Muscle layer of duodenum (tissue), 2 donors: ENCODE measurements around the gene SPECC1.

Experiments used
- H3K27ac ChIP-seq: one replicate; pipeline ENCODE4 v1.7.0; 2013; ENCODE audit warnings: mild to moderate bottlenecking, low read length
- H3K27me3 ChIP-seq: one replicate; pipeline ENCODE4 v1.7.0; 2013; ENCODE audit warnings: low read depth, mild to moderate bottlenecking, control low read depth, low read length
- H3K36me3 ChIP-seq, 2 donors: one replicate each; pipeline ENCODE4 v1.7.0; 2013; ENCODE audit warnings: low read length in 2 of 2, control low read depth in 1 of 2, mild to moderate bottlenecking in 1 of 2; ENCODE audit not compliant: insufficient read depth in 2 of 2, control insufficient read depth in 1 of 2
- H3K4me1 ChIP-seq, 2 donors: one replicate each; pipeline ENCODE4 v1.7.0; 2013; ENCODE audit warnings: low read length in 2 of 2, mild to moderate bottlenecking in 2 of 2, control low read depth in 1 of 2, moderate library complexity in 1 of 2; ENCODE audit not compliant: insufficient read depth in 2 of 2, control insufficient read depth in 1 of 2
- H3K4me3 ChIP-seq, 2 donors: one replicate each; pipeline ENCODE4 v1.7.0; 2013; ENCODE audit warnings: low read length in 2 of 2, low read depth in 1 of 2, mild to moderate bottlenecking in 1 of 2
- H3K9me3 ChIP-seq, 2 donors: one replicate each; pipeline ENCODE4 v1.7.0; 2013; ENCODE audit warnings: low read length in 2 of 2, control low read depth in 1 of 2, mild to moderate bottlenecking in 1 of 2; ENCODE audit not compliant: control insufficient read depth in 1 of 2
- donor health status: healthy.

The SPECC1 gene

GRCh38 chr17:20045476-20045875, 36.3 kb downstream of the SPECC1 start:
- H3K4me1 ChIP-seq, result no peaks in the 10 kb centered on the region
- H3K27me3 ChIP-seq, result no peaks in the 10 kb centered on the region
- H3K27ac ChIP-seq, result no peak overlapping the region
- H3K9me3 ChIP-seq, result no peaks in the 10 kb centered on the region
- H3K36me3 ChIP-seq, result no peaks in the 10 kb centered on the region
- no peak overlapping the region for H3K4me3 ChIP-seq

- Histone ChIP-seq H3K9me3 (no peaks in the 10 kb centered on the region), H3K27me3 (no peaks in the 10 kb centered on the region), H3K4me1 (no peaks in the 10 kb centered on the region), H3K27ac (no peak overlapping the region), H3K4me3 (no peak overlapping the region), H3K36me3 (no peaks in the 10 kb centered on the region)
Observed at GRCh38 chr17:20046629-20047028, 37.5 kb downstream of the SPECC1 start.

- Histone ChIP-seq H3K36me3 (no peaks in the 10 kb centered on the region), H3K4me1 (no peaks in the 10 kb centered on the region)
Observed at GRCh38 chr17:20051624-20052023, 42.5 kb downstream of the SPECC1 start.

GRCh38 chr17:20053361-20053964, 44.3 kb downstream of the SPECC1 start:
- Histone ChIP-seq H3K36me3 (no peaks in the 10 kb centered on the region), H3K4me1 (no peaks in the 10 kb centered on the region), H3K9me3 (peaks cover 0 to 7% of the 10 kb centered on the region in 2 donors), H3K27me3 (no peaks in the 10 kb centered on the region), H3K27ac (no peak overlapping the region), H3K4me3 (no peak overlapping the region)

More at GRCh38 chr17:20051624-20052023, 42.5 kb downstream of the SPECC1 start:
- no peaks in the 10 kb centered on the region for H3K27me3 ChIP-seq
- no peak overlapping the region for H3K27ac ChIP-seq
- H3K9me3 ChIP-seq, result peaks cover 0 to 7% of the 10 kb centered on the region in 2 donors
- H3K4me3 ChIP-seq, result no peak overlapping the region

GRCh38 chr17:20059728-20060188, 50.6 kb downstream of the SPECC1 start:
- Histone ChIP-seq H3K36me3 (no peaks in the 10 kb centered on the region), H3K27ac (no peak overlapping the region)

GRCh38 chr17:20063665-20064648, 54.8 kb downstream of the SPECC1 start:
- no peaks in the 10 kb centered on the region for H3K36me3 ChIP-seq
- no peaks in the 10 kb centered on the region for H3K9me3 ChIP-seq
- peaks cover 7 to 11% of the 10 kb centered on the region in 2 donors for H3K4me1 ChIP-seq
- H3K27me3 ChIP-seq, result no peaks in the 10 kb centered on the region
- no peak overlapping the region for H3K4me3 ChIP-seq
- H3K27ac ChIP-seq, result peak overlapping the region; percentile 47

More at GRCh38 chr17:20059728-20060188, 50.6 kb downstream of the SPECC1 start:
- peaks cover 3 to 11% of the 10 kb centered on the region in 2 donors for H3K4me1 ChIP-seq
- no peak overlapping the region for H3K4me3 ChIP-seq
- H3K9me3 ChIP-seq, result no peaks in the 10 kb centered on the region
- no peaks in the 10 kb centered on the region for H3K27me3 ChIP-seq

GRCh38 chr17:20066253-20066652, 57.1 kb downstream of the SPECC1 start:
- H3K27ac ChIP-seq, result no peak overlapping the region
- H3K27me3 ChIP-seq, result no peaks in the 10 kb centered on the region
- no peaks in the 10 kb centered on the region for H3K36me3 ChIP-seq

GRCh38 chr17:20067711-20068110, 58.6 kb downstream of the SPECC1 start:
- Histone ChIP-seq H3K27ac (no peak overlapping the region), H3K4me1 (peaks cover 7 to 11% of the 10 kb centered on the region in 2 donors), H3K4me3 (no peak overlapping the region), H3K9me3 (no peaks in the 10 kb centered on the region), H3K27me3 (no peaks in the 10 kb centered on the region), H3K36me3 (no peaks in the 10 kb centered on the region)

More at GRCh38 chr17:20066253-20066652, 57.1 kb downstream of the SPECC1 start:
- Histone ChIP-seq H3K4me1 (peaks cover 7 to 11% of the 10 kb centered on the region in 2 donors), H3K4me3 (no peak overlapping the region), H3K9me3 (no peaks in the 10 kb centered on the region)

- Histone ChIP-seq H3K4me1 (peaks cover 6 to 11% of the 10 kb centered on the region in 2 donors), H3K9me3 (no peaks in the 10 kb centered on the region), H3K36me3 (no peaks in the 10 kb centered on the region), H3K27ac (no peak overlapping the region), H3K4me3 (no peak overlapping the region), H3K27me3 (no peaks in the 10 kb centered on the region)
Observed at GRCh38 chr17:20068445-20068844, 59.3 kb downstream of the SPECC1 start.

GRCh38 chr17:20071824-20072691, 62.9 kb downstream of the SPECC1 start:
- H3K9me3 ChIP-seq, result no peaks in the 10 kb centered on the region
- H3K27ac ChIP-seq, result peak overlapping the region; percentile 20
- H3K4me3 ChIP-seq, result no peak overlapping the region
- H3K4me1 ChIP-seq, result no peaks in the 10 kb centered on the region
- no peaks in the 10 kb centered on the region for H3K27me3 ChIP-seq
- H3K36me3 ChIP-seq, result no peaks in the 10 kb centered on the region

GRCh38 chr17:20072692-20072992, 63.5 kb downstream of the SPECC1 start:
- H3K9me3 ChIP-seq, result no peaks in the 10 kb centered on the region
- H3K4me3 ChIP-seq, result no peak overlapping the region
- H3K27me3 ChIP-seq, result no peaks in the 10 kb centered on the region
- H3K36me3 ChIP-seq, result no peaks in the 10 kb centered on the region
- no peak overlapping the region for H3K27ac ChIP-seq
- no peaks in the 10 kb centered on the region for H3K4me1 ChIP-seq
